GM18519 (cell line): ENCODE measurements around the gene ARRB2.
"Not testable (repeated sequence)": the region's sequence is repeated elsewhere in the genome, so short reads cannot be mapped to it uniquely, and the experiment has no call there.

Source experiments
- ATAC-seq: cut with Tn5 transposase; IDR thresholded peaks from one replicate; pipeline ENCODE4 v1.9.1; 2021; ENCODE audit warnings: mild to moderate bottlenecking, moderate library complexity; ENCODE audit not compliant: unreplicated experiment, low FRiP score

Gene ARRB2

DNA sequence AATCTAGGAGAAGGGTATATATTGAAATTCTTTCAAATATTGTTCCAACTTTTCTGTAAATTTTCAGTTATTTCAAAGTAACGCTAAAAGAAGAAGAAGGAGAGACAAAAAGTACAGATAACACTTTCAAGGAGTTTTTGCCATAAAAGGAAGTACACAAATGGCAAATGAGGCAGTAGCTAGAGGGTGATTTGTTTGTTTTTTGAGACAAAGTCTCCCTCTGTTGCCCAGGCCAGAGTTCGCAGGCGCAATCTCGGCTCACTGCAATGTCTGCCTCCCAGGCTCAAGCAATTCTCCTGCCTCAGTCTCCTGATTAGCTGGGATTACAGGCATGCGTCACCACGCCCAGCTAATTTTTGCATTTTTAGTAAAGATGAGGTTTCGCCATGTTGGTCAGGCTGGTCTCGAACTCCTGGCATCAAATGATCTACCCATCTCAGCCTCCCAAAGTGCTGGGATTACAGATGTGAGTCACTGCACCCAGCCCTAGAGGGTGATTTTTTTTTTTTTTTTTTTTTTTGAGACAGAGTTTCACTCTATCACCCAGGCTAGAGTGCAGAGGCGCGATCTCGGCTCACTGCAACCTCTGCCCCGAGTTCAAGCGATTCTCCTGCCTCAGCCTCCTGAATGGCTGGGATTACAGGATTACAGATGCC is 10.9 kb upstream of the ARRB2 start:
- ATAC-seq, result not testable (repeated sequence)

DNA sequence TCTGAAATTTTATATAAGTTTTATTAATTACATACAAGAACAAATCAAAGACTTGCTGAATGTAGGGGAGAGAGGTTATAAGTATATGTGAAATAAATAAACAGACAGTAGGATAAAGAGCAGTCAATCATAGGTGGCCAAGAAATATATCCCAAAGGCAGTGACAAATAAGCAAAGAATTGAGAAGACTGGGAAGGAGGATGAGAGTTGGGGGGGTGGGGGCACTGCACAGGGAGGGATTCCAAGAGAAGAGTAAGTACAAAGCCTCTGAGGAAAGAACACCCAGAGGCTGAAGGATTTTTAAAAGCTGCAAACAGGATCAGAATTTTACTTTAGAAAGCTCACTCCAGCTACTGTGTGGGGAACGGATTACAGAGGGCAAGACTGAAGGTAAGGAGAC is 9.3 kb upstream of the ARRB2 start:
- ATAC-seq, result no peak

GRCh38 chr17:4703330-4703691 is 7.1 kb upstream of the ARRB2 start:
- ATAC-seq, result no peak

DNA sequence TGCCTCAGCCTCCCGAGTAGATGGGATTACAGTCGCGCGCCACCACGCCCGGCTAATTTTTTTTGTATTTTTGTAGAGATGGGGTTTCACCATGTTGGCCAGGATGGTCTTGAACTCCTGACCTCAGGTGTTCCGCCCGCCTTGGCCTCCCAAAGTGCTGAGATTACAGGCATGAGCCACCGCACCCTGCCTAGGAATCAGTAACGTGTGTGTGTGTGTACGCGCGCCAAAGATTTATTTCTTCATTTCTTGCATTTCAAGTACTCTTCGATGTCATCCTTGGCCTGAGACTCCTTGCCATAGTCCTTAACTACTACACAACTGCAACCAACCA is 5.9 kb upstream of the ARRB2 start:
- not testable (repeated sequence) for ATAC-seq

GRCh38 chr17:4704991-4705390 is 5.4 kb upstream of the ARRB2 start:
- ATAC-seq, result no peak

- no peak for ATAC-seq
These were observed 4.3 kb upstream of the ARRB2 start for GRCh38 chr17:4706121-4706520.

- no peak for ATAC-seq
These were observed 2.0 kb upstream of the ARRB2 start for GRCh38 chr17:4708436-4708835.

- no peak for ATAC-seq
These were observed 532 bp downstream of the ARRB2 start for GRCh38 chr17:4710693-4711634.

DNA sequence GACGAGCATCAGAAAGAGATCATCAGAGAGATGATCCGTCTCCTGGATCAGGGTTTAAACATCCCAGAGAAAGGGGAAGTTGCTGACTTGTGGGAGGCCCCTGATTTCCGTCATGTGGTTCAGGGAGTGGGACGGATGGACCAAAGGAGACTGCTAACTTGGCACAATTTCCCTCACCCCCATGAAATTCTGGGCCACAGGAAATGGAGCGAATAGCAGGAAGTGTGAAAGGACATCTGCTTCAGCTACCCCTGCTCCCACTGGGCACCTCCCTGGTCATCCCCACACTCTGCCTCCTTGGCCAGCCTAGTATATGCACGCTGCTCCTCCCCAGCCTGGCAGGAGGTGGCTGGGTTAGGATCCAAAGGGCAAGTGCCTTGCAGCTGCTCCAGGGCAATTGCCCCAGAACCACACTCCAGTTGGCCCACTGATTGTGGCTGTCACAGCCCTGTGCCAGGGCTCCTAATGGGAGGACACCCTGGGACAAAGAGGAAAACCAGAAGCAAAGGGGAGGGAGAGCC is 1.3 kb downstream of the ARRB2 start:
- ATAC-seq, result no peak

GRCh38 chr17:4712526-4712925 is 2.1 kb downstream of the ARRB2 start:
- no peak for ATAC-seq

- ATAC-seq, result not testable (repeated sequence)
These were observed 4.1 kb downstream of the ARRB2 start for GRCh38 chr17:4714340-4715062.

GRCh38 chr17:4715063-4715744 is 4.8 kb downstream of the ARRB2 start:
- no peak for ATAC-seq

GRCh38 chr17:4716081-4716480 is 5.6 kb downstream of the ARRB2 start:
- ATAC-seq, result no peak

GRCh38 chr17:4717791-4718190 is 7.4 kb downstream of the ARRB2 start:
- no peak for ATAC-seq

GRCh38 chr17:4718276-4718675 is 7.8 kb downstream of the ARRB2 start:
- ATAC-seq, result no peak

DNA sequence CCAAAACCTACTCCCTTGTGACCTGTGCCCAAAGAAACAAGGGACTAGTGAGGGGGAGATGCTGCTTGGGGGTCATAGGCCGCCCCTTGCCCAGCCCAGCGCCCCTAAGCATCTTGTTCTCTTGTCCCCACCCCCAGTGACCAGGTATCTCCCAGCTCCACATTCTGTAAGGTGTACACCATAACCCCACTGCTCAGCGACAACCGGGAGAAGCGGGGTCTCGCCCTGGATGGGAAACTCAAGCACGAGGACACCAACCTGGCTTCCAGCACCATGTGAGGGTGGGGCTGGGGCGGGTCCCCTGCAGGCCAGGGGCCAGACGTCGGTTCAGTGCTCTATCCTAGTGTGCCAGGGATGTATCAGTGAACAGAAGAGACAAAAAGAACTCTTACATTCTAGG is 8.7 kb downstream of the ARRB2 start:
- no peak for ATAC-seq

GRCh38 chr17:4719684-4720221 is 9.3 kb downstream of the ARRB2 start:
- no peak for ATAC-seq

DNA sequence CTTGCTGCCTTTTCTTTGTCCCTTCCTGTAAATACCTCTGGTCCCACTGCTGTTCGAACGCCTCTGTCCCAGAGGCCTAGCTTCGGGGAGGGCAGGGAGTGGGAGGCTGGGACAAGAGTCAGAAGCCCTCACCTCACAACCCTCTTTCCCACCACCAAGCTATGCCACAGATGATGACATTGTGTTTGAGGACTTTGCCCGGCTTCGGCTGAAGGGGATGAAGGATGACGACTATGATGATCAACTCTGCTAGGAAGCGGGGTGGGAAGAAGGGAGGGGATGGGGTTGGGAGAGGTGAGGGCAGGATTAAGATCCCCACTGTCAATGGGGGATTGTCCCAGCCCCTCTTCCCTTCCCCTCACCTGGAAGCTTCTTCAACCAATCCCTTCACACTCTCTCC is 10.4 kb downstream of the ARRB2 start:
- ATAC-seq, result no peak

DNA sequence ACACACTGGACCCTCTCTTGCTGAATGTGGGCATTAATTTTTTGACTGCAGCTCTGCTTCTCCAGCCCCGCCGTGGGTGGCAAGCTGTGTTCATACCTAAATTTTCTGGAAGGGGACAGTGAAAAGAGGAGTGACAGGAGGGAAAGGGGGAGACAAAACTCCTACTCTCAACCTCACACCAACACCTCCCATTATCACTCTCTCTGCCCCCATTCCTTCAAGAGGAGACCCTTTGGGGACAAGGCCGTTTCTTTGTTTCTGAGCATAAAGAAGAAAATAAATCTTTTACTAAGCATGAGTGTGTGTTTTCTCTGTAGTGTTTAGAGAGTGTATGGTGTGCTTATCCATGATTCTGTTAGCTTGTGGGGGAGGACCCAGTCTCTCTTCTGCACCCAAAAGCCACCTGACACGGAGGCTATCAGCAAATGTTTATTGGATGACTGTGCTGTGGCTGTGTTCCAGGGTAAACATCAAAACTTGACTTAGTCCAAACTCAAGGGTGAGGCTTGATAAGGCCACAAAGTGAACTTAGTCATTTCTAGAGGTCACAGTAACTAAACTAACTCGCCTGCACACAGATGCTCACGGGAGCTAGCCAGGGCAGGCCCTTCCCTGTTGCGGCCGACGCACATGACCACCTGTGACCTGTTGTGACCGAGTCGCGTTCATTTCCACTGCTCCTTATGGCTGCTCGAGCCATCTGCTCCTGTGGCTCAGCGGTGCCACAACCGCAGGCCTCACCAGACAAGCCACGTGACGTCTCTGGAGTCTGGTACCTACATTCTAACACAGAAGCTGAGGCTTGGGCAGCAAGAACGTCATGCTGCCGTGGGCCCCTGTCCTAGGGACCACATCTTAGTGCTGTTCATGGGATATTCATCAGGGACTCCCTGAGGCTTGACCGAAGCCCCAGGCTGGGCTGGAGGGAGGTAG is 11.0 kb downstream of the ARRB2 start:
- ATAC-seq, result no peak
